ENCODE results near the gene AQP12B.
"Not testable (repeated sequence)": the region's sequence is repeated elsewhere in the genome, so short reads cannot be mapped to it uniquely, and the experiment has no call there.

AQP12B gene

DNA sequence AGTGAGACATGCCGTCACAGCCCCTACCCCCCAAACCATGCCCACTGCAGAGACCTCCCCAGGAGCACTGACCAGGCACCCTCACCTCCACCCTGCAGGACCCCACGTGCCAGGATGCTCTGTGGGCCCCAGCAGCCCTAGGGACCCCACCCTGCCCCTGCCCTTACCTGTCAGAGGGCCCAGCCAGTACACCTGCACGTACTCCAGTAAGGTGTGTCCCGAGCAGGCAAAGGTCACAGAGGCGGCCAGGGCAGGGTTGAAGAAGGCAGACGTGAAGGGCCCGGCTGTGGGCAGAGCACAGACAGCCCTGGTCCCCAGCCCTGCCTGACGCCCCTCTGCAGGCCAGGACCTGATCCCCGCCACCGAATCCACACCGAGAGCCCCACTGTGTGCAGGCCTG lies 2.5 kb downstream of the AQP12B start:
- DNase-seq = not testable (repeated sequence)

DNA sequence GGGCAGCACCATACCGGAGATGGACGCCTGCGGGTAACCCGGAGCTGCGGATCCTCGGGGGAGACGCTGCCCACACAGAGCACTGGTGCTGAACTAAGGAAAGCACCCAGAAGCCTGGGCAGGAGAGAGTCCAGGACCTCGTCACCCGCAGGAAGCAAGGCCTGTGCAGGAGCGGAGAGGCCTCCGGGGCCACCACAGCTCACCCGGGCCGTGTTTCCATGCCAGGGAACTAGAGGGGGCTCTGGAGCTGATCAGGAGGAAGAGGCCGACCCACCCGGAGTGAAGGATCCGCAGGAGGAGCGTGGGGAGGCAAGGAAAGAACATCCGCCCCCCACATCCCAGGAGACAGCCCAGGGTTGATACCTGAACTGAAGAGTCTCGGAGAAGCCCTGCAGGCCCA lies 3.8 kb downstream of the AQP12B start:
- DNase-seq = not testable (repeated sequence)

DNA sequence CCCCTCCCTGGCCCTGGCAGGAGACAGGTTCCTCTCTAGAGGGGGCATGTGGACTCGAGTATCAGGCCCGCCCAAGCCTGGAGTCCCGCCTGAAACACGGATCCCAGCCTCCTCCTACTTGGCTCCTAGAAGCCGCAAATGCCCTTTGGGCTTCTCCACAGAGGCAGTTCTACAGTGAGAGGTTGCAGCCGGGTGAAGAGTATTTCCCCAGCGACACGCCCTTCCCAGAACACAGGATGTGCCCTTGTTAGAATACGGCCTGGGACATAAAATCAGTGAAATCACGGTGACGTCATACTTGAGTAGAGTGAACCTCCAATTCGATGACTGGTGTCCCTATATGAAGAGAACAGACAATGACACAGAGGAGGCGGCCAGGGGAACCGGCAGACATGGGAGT lies 4.6 kb downstream of the AQP12B start:
- DNase-seq = not testable (repeated sequence)

DNA sequence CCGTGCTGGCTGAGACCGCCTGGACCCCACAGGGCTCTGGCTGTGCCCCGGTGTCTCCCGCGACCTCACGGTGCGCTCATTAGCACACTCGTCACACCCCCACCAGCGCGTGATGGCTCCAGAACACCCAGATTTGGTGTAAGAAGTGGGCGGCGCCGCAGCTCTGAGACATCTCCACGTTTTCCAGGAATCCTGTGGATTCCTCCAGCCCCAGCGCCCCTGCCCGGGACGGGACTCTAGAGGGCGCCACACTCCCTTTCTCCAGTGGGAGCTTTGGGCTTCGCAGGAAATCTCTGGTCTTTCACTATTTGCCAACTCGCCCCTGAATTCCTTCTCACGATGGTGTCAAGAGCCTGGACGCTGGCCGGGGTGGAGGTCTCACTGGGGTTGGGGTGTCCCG lies 7.3 kb downstream of the AQP12B start:
- DNase-seq = not testable (repeated sequence)

DNA sequence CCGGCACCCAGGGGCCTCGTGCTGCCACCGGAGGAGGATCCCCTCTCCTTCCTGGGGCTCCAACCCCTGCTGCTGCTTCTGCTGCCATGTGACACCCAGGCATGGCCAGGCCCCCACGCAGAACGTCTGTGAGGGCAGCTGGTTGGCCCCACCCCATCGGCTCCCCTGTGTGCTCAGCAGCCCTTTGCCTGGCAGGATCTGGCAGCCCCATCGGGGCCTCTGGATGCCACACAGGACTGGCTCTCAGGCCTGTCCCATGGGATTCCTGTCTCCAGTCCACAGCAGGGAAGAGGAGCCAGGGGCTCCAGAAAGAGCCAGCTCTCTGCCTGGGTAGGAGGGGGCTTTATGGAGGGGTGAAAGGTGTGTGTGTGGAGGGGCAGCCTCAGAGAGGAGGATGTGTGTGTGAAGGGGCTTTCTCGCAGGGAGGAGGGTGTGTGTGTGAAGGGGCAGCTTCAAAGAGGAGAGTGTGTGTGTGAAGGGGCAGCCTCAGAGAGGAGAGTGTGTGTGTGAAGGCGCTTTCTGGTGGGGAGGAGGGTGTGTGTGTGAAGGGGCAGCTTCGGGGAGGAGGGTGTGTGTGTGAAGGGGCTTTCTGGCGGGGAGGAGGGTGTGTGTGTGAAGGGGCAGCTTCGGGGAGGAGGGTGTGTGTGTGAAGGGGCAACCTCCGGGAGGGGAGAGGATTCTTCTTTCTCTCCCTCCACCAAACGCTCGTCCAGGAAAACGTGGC lies 8.1 kb downstream of the AQP12B start:
- DNase-seq = not testable (repeated sequence)

DNA sequence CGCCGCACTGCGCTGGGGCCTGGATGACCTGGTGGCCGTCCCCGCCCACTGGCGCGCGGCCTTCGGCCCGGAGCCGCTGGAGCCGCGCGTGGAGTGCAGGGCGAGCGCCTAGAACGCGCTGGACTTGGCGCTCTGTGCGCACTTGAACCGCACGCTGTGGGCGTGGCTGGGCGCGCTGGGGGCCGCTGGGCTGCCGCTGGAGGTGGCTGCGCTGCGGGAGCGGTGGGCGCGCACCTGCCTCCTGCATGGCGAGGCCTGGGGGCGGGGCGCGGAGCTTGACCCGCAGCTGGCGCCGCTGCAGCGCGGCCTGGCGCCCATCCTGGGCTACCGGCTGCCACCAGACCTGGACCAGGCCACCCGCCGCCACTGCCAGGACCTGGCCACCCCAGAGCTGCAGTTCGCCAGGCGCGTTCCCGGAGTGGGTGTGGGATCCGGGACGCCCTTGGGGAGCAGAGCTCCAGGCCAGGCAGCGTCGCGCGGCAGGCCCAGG lies 9.9 kb downstream of the AQP12B start:
- no peak for DNase-seq

DNA sequence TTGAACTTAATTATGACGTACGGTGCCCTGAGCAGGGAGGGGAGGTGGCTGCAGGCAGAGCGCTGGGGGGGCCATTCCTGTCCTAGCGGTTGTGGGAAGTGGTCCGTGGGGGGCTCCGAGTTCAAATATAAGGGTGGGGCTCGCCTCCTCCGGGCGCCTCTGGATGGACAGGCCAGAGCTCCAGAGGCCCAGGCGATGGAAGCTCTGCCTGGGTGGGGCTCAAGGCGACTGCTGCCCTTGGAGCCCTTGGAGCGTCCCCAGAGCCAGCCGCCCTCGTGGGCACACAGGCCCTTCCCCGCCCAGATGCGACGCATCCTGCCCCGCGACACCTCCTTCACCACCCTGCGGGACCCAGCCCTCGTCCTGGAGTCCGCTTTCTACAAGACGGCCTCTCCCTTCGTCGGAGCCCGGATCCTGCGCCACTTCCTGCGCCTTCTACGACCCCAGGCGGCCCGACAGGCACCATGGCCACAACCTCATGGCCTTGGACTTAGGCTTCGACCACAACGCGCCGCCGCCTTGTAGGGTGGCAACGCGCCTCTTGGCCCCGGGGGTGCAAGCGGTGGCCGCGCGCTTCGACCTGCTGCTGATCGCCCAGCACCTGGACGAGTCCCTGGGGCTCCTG lies 10.5 kb downstream of the AQP12B start:
- DNase-seq = no peak

DNA sequence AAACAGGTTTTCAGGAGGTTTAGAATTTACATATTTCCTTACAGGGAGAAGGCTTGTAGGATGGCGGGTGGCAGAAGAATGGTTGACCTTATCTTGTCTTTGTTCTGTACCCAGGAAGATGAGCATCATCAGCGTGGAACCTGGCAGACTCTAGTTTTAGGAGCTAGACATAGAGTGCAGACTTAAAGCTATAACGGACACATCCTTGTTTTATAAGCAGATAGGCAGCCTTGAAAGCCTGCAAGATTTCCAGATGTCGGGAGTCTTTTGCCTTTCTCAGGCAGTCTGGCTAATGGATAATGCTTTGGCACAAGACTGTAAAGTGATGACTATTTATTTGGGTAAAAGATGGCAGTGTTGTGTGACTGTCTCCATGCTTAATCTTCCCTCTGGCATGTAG lies 11.7 kb downstream of the AQP12B start:
- DNase-seq = no peak

DNA sequence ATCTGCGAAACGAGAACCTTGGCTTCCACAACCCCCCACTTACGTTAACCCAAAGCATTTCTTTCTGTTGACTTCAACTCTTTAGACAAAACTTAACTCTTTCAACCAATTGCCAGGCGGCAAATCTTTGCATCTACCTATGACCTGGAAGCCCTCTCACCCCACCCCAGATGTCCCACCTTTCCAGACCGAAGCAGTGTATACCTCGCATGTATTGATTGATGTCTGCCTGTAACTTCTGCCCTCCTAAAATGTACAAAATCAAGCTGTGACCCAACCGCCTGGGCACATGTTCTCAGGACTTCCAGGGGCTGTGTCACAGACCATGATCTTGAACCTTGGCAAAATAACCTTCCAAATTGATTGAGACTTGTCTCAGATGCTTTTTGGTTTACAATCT lies 12.3 kb downstream of the AQP12B start:
- DNase-seq = no peak

DNA sequence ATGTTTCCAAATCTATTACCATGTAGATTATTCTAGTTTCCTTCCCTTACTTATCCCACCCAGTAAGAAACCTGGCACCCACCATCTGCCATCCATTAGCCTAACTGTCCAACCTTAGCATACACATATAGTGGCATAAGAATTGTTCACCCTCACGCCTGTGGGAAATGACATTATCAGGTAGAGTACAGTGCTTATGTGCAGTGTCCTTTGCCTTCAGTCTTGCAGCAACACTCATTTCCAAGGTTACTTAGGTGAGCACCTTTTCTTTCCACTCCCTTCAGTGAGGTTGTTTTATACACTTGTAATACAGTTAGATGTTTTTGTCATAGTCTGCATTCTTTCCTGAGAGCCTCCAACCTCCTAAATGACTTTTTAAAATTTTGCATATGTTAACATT lies 18.1 kb downstream of the AQP12B start:
- DNase-seq = no peak

DNA sequence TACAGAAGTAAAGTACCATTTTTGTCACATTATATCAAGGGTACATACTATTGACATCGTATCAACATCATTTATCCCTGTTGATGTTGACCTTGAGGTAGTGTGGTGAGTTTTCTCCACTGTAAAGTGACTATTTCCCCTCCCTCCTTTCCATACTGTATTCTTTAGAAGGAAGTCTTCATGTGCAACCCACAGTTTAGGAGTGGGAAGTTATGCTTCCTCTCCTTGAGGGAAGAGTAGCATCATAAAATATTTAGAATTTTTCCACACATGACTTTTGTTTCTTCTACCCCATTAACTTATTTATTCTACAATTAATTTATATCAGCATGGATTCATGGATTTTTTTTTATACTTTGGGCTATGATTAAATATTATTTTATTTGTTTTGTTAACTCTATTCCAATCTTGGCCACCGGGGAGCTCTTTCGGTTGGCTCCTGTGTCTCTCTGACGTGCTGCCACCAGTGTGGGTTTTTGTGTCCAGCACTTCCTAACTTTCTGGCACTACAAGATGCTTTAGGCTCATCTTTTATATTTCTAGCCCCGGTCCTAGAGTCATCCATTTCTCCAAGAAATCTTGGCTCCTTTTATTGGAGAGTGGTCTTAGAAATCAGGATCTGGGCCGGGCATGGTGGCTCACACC lies 19.0 kb downstream of the AQP12B start:
- DNase-seq = no peak

DNA sequence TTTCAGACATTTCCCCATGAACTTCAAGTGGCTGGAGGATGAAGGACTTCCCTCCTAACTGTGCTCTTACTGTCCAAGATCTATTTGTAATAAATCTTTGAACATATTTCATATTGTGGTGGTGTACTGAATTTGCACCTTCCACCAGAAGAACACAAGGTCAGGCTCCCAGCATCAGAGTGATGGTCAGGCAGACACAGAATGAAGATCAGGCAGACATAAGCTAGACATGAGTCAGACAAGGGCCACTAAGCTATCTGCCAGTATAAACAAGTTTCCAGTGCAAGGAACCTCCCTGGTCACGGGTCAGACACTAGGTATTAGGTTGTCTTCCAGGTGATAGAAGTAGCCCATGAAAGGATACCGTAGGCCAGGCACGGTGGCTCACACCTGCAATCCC lies 20.0 kb downstream of the AQP12B start:
- DNase-seq = no peak

DNA sequence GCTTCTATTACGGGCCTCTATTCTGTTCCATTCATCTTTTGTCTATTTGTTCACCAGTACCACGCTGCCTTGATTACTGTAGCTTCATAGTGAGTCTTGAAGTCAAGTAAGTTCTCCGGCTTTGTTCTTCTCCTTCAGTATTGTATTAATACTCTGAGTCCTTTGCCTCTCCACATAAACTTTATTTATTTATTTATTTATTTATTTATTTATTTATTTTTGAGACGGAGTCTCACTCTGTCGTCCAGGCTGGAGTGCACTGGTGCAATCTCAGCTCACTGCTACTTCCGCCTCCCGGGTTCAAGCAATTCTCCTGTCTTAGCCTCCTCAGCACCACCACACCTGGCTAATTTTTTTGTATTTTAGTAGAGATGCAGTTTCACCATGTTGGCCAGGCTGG lies 22.8 kb downstream of the AQP12B start:
- DNase-seq = not testable (repeated sequence)

DNA sequence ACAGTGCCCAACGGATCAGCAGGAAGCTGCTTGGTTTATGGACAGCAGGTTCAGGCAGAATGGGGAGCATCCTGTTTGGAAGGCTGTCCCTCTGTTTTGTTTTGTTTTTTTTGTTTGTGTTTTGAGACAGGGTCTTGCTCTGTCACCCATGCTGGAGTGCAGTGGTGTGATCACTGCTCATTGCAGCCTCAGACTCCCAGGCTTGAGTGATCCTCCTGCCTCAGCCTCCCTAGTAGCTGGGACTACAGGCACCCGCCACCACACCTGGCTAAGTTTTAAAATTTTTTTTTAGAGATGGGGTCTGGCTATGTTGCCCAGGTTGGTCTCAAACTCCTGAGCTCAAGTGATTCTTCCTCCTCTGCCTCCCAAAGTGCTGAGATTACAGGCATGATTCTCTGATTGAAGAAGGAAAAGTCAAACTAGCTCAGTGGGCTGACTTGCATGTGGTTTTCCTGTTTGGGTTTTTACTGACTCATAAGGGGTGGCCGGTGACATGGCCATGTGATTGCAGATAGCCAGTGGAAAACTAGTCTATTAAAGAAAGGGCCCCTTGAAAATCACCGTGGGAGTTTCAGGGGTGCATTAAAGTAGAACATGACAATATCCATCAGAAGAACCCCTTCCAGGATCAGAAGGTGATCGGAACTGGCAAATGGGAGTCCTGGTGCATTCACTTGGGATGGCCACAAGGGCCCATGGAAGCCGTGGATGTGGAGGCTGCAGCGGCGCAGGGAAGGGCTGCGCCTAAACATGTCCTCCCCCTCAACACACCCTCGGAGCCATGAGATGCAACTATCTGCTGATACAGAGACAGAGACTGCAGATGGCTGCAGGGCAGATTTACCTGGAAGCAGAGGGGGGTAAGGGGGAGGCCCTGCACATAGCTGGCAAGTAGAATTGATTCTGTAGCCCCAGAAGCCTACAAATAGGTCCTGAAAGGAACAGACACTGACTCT lies 26.5 kb downstream of the AQP12B start:
- DNase-seq = no peak

DNA sequence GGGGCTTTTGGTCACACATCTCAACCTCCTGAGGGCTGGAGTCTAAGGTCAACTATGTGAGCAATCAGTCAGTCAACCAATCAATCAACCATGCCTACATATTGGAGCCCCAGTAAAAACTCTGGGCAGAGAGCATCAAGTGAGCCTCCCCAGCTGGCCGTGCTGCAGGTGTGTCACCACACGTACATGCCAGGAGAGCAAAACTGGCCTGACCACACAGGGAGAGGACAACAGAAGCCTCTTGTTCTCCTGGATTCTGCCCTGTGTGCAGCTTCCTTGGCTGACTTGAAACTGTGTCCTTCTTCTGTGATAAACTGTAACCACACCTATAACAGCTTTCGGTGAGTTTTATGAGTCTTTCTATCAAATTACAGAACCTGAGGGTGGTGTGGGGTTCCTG lies 31.5 kb downstream of the AQP12B start:
- DNase-seq = no peak

DNA sequence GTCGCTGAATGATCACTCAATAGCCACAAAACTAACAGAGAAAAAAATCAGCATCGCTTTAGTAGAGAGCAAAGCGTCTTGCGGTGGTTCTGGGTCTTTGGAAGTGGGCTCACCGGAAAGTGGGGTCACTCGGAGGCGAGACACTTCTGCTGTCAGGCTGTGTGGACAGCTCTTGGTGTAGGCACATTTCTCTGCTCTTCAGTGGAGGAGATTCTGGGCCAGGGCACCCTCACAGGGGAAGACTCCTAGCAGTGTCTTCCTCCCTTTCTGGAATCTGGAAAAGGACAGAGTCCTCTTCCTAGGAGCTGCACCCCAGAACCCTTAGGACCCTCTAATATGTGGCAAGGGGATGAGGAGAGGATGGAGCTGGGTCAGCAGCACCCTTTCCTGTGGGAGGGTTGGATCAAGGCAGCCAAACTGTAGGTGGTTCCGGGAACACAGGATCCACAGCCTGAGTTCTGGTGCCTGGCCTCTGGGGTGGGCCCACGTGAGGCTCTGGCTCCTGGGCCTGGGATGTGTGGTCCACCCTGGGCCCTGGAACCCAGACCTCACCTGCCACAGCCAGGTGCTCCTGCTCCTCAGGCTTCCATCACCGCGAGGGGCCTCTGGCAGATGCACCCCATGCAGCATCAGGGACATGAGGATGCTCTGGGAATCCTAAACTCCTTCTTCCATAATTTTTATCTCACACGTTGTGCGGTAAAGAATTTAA lies 32.3 kb downstream of the AQP12B start:
- DNase-seq = no peak

DNA sequence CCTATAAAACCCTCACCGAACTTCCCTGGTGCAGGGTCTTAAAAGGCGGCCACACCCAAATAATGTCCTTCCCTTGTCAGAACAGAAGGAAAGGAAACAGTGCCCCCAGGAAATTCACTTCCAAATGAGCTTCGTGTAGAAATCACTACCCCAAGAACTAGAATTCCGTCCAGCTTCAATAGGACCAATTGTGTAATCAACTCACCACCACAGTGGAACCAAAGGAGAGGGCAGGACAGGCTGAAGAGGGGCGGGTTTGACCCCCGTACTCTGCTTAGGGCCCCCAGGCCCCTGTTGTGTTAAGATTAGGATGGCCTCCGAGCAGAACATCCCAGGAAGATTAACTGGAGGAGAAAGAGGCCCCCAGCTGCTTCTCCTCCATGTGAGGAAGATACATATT lies 33.4 kb downstream of the AQP12B start:
- no peak for DNase-seq

DNA sequence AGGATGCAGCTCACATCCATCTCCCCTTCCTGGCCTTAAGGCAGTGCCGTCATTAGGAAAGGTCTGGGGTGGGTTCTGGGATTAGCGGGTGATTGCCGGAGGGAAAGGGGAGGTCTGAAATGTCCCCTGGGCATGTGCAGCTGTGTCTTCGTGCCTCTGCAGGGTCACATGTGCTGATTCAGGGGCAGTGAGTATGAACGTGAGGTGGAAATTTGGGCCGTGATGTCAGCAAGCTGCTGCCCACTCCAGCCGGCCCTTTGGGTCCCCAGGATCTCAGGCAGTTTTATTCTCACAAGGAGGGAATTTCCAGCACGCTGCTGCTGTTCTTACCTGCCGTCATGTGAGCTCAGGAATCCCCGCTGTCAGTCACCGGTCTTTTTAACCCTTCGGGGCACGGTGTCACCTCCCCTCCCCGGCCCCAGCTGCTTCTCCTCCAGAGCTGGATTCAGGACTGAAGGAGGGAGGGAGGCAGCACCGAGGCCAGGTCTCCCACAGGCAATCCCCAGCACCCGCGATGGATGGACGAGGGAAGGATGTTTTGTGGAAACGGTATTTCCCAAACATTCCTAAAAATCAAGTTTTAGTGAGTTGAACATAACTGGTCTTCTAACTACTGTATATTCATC lies 33.9 kb downstream of the AQP12B start:
- DNase-seq = no peak

DNA sequence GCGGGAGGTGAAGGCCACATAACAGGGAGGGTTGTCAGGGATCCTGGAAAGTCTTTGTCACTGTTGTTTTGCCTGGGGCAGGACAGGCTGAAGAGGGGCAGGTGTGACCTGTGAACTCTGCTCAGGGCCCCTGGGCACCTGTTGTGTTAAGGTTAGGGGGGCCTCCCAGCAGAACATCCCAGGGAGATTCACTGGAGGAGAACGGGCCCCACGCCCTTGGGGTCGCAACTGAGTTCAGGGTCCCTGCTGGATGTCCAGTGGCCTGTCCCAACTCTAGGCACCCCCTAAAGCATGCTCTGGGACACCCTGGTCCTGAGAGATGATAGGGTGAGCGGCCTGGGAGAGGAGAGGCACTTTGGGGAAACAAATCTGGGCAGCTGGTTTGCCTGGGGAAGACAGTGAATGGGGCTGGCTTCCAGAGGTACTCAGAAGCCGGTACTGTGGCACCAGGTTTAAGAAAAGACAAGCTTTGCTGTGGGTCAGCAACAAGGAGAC lies 34.5 kb downstream of the AQP12B start:
- DNase-seq = no peak

DNA sequence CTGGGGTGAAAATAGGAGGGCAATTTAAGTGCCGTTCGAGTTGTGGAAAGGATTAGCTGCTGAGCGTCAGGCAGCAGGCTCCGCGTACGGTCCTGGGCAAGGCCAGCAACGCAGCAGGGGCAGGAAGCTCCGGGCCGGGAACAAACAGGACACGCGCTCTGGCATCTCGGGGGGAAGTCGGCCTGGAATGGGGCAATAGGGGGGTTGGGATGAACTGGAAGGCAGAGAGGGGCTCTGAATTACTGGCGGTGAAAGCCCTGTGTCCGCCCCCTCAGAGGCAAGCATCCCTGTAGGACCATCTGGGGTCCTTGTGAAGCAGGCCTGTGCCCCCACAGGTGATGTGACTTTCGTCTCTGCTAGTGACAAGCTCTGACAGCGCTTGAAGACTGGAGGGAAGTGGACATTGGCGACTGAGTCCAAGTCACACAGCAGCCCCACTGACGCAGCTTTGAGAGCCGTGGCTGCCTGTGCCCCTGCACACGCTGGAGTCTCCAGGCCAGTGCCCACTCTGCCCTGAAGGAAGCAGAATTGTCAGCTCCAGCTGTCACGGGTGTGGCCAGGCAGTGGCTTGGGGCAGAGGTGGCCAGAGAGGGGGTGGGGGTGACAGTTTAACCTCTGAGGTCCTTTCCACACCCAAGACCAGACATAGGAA lies 35.1 kb downstream of the AQP12B start:
- DNase-seq = no peak

DNA sequence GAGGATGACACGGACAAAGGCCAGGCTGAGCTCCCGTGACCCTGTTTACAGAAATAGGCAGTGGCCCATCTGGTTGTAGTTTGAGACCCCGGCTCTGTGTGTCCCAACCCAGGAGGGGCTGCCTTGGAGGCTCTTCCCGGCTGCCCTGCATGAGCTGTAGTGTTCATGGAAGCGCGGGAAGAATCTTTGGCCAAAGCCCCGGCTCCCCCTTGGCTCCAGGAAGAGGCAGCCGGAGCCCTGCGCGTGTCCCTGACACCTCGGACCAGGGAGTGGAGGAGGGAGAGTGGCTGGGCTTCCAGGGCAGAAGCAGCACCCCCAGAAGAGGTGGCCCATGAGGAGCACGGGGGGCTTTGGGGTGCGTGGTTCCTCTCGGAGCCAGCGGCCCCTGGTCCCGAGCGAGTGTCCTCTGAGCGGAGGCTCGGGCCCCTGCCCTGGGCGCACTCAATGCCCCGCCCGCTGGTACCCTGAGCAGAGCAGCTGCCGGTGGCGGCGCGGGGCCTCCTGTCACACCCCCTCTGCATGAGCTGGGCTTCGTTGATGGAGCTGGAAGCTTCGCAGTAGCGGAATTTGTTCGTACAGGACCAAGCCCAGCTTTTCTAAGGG lies 35.7 kb downstream of the AQP12B start:
- no peak for DNase-seq

Data from stimulated activated CD4-positive, alpha-beta T cell treated with anti-CD3 and anti-CD28 coated beads, Interleukin-4, amount 100 ng/mL, for 1 hour (primary cell).